Fibroblast of skin of left quadriceps (primary cell): ENCODE measurements around the gene STX16.
A peak's percentile ranks its signal among the peaks of the same experiment; 100 is the strongest.

Source experiments
- DNase-seq, 2 experiments: peaks; one replicate each; pipeline ENCODE4 v3.0.0-alpha.2; 2013; ENCODE audit warnings: low read depth in 2 of 2

The STX16 gene

DNA sequence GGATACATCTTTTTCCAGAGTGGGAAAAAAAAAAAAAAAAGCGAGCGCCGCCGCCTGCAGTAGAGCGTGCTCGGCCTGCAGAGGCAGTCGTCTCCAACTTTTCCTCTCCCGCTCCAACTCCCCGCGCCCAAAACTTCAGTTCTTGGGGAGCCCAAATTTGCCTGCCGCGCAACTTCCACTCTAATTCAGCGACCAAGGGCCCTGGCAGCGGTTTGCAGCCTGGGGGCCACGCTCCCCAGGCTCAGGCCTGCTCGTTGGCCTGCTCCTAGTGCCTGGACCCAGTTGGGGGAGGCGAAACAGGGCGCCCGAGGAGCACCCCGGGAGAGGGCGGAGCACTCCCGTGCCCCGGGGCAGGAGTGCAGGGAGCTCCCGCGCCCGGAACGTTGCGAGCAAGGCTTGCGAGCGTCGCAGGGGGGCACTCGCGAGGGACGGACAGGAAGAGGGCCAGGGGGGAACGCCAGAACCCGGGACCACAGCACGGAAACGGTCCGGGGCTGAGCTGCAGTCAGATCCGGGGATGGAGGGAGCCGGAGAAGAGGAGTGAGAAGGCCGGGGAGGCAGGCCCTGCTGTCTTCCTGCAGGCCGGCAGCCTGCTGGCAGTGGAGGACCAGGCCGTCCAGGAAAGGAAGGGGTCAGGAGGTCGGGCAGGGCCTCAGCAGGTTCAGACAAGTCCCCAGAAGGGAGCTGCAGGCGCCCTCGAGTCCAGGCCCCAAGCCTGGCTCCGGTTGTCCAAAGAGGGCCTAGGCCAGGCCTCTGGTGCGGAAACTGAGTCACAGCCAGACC, at the start of gene STX16:
TSS of gene STX16 (plus strand) at position 508 of the 783 bp plus-strand sequence. CDS start 724 bp downstream, outside the sequence.
- peak; percentile 88 to 89 for DNase-seq

- DNase-seq, result no peak
These were observed 49.0 kb upstream of the STX16 start for GRCh38 chr20:58602124-58602523.

GRCh38 chr20:58603721-58604120, 47.4 kb upstream of the STX16 start:
- peak in 1 of 2 experiments; percentile 42 for DNase-seq

- DNase-seq, result no peak
These were observed 46.8 kb upstream of the STX16 start for GRCh38 chr20:58604128-58604881.

DNA sequence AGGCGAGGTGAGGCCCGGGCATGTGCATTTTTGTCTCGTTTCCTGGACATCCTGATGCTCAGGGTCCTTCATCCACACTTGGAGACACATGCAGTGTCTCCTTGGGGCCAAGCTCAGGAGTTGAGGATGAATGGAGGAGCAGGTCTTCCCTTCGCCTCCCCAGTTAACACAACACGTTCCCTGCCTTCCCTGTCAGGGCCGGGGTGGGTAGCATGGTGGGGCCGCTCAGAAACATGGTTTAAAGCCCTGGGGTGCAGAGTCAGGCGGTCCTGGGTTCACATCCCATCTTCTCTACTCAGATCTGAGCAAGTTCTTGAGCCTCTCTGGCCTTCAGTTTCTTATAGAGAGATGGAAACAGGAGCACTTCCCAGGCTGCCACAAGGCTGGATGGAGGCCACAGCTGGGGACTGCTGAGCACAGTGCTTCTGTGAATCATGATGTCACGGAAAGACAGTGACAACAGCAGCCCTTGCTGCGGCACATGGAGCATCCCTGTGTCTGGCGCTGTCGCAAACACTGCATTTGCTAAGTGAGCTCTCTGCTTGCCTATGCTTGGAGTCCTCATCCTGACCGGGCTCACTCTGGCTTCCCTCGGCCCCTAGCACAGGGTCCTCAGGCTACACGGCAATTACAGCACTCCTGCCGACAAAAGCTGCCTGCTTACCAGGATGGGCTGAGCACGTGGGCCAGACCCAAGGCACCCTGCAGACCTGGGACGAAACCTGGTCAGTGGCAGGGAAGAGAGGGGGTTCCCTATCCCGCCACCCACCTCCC, 45.6 kb upstream of the STX16 start:
- DNase-seq, result no peak

DNA sequence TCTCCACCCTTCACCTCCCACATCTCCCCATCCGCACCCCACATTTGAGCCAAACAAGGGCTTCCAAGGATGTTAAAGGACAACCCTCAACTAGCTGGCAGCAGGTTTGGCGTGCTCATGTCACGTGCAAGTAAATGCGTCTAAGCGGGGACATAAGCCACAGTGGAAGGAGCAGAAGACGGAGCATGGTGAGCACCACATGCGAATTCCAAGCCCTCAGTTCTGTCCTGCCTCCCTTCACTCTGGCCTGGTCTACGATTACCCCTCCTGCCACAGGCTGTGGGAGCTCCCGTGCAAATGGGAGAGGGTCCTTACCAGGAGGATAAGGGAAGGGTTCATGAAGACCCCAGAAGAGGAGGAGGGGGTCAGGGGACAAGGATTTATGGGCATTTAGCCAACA, 44.9 kb upstream of the STX16 start:
- no peak for DNase-seq

DNA sequence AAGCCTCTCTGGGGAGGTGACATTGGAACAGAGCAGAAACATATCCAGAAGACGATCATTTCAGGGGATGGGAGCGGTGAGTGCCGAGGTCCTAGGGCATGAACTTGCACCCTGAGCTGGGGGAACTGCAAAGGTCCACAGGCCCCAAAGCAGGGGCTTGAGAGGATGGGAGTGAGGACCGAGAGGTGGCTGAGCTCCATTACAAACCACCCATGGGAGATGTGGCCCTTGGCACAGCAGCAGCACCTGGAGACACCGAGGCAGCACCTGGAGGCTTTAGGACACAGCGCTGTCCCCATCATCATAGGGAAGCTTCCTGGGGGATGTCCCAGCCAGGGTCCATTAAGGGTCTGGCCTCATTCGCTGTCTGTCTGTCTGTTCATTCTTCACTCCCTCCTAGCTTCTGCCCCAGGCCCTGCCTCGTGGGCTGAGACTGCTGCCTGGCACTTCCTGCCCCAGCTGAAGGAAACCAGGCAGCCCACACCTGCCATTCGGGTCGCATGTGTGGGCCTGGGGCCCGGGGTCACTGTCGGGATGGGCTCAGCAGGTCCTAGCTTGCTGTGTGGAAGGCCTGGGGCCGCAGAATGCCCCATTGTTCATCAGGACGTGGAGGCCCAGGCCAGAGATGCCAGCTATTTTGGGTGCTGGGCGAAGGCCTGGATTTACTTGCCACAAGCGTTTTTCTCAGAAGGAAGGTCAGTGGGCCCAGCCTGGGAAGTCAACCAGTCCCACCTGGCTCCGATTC, 42.8 kb upstream of the STX16 start:
- DNase-seq, result no peak

DNA sequence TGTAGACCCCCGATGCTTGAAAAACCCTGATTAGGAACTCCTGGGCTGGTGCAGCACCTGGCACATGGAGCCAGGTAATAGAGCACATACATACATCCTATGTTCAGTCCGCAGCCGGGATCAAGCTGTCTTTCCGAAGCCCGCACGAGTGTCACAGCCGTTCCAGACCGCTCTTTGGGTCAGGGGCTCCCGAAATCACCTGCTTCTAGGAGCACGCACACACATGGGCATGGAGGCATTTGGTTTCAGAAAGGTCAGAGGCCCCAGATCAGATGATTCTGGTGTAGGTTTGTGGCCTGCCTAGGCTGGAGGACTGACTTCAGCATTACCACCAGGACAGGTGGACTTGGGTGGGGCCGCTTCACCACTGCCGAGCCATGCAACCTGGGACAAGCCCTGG, 42.1 kb upstream of the STX16 start:
- DNase-seq, result no peak

DNA sequence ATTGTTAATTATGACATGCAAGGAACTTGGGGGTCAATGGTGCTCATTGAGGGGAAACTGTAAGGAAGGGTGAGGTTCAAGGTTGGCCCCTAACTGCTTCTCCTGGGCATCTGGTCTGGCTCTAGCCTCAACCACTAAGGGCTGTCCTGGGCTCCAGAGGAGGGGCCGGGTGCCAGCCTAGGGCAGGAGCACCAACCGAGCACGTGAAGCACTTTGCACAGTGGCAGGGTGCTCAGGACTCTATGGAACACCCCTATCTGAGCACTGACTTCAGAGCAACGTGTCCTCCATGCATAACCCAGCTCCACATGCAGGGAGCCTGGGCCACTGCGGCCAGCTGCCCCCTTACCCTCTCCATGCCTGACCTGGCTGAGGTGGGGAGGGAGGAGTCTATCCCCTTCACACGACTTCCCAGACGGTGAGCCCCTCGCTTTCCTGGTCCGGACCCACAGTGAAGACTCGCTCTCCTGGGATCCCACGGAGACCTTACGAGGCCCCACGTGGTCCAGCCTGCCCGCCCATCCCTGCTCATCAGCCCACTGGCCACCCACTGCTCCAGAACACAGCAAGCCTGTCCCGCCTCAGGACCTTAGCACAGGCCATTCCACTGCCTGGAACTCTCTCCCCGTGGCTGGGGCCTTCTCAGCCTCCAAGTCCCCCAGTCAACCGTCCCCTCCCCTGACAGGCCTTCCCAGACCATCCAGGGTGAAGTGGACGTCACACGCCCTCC, 40.8 kb upstream of the STX16 start:
- DNase-seq, result no peak

DNA sequence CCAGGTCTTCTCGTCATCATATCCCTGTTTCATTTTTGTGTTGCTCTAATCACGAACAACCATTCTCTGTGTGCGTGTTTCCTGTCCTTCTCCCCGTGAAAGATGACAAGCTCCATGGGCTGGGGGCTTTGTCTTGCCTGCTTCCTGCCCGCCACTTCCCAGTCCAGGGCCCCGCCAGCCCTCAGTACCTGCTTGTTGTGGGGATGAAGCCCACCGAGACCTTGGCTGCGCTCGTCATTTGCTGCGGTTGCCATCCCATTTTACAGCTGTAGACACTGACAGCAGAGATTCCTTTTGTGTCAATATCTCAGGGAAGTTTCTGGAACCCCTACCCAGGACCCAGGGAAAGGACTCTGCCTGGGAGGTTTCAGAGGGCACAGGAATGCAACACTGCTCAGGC, 40.3 kb upstream of the STX16 start:
- DNase-seq, result no peak

DNA sequence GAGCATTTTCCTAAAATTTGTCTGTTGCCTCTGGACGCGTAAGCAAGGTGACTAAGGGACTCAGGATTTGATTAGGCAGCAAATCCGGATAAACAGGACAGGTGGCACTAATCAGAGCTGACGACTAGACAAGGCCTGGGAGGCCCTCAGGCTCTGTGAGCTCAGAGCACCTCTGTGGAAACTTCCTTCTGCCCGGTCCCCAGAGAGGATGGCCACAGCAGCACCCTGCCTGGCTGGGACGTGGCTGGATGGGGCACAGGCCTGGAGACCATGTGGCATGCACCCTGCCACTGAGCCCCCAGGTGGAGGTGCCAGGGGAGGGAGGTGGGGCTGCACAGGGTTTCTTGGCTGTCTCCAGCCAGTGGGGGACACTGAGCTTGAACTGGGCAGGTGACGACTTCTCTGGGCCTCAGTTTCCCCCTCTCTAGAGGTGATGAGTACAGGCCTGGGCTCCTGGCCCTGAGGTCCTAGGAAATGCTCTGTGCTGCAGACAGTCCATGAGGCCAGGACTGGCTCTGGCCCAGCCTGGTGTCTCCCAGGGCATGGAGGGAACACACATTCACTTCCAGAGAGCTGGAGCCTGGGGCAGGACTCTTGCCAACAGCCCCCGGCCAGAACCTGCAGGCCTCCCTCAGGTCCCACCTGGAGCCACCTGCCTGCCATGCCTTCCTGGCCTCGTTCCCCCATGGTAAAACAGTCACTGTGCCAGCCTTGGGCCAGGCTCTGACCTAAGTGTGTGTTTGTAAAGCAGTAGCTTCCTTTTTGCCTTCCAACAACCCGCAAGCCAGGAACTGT, 39.6 kb upstream of the STX16 start:
- no peak for DNase-seq

GRCh38 chr20:58612121-58612691, 38.9 kb upstream of the STX16 start:
- no peak for DNase-seq

DNA sequence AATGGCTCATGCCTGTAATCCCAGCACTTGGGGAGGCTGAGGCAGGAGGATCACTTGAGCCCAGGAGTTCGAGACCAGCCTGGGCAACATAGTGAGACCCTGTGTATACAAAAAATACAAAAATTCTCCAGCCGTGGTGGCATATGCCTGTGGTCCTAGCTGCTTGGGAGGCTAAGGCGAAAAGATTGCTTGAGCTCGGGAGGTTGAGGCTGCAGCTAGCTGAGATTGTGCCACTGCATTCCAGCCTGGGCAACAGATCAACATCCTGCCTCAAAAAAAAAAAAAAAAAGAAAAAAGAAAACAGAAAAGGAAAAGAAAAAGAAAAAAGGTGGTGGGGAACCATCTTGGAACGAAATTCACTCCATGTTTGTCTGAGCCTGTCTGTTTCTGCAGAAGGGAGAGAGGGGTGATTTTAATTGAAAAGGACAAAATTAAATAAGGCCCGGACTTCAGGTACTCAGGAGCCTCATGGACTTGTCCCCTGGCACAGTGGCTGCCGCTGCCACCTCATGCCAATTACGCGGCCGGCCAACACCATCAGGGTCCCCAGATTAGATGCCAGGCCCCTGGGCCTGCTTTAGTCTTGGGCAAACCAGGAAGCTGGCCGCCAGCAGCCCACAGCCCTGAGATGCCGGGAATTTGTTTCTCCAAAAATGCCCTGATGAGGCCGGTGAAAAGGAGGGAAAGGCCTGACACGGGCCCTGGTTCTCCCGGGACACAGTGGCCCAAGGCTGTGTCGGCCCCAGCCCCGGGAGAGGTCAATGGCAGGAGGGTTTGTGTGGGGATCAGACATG, 37.8 kb upstream of the STX16 start:
- DNase-seq, result no peak

- no peak for DNase-seq
These were observed 36.7 kb upstream of the STX16 start for GRCh38 chr20:58614366-58614765.

- no peak for DNase-seq
These were observed 35.9 kb upstream of the STX16 start for GRCh38 chr20:58614984-58615760.

GRCh38 chr20:58616411-58616810, 34.7 kb upstream of the STX16 start:
- DNase-seq, result no peak

GRCh38 chr20:58617158-58617557, 33.9 kb upstream of the STX16 start:
- no peak for DNase-seq
